HG03575 (cell line): ENCODE results near the gene IFT22.
"Not testable (repeated sequence)": the region's sequence is repeated elsewhere in the genome, so short reads cannot be mapped to it uniquely, and the experiment has no call there.

Experiments used
- ATAC-seq: cut with Tn5 transposase; IDR thresholded peaks from one replicate; pipeline ENCODE4 v1.9.1; 2021; ENCODE audit not compliant: unreplicated experiment, insufficient number of reproducible peaks, low FRiP score; ENCODE audit errors: extremely low read depth

IFT22 gene

DNA sequence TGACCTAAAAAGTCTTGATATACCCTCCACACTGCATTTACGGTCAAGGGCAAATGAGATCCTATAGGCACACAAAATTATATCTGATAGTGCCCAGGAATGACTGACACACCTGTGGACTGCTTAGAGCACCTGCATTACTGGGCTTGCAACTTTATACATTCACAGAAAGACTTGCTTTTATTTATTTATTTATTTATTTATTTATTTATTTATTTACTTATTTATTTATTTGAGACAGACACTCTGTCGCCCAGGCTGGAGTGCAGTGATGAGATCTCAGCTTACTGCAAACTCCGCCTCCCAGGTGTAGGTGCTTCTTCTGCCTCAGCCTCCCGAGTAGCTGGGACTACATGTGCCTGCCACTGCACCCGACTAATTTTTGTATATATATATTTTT lies 6.5 kb upstream of the IFT22 start:
- no peak for ATAC-seq

GRCh38 chr7:101319401-101319800 lies 2.2 kb downstream of the IFT22 start:
- no peak for ATAC-seq

- ATAC-seq: no peak
These were observed 6.3 kb downstream of the IFT22 start for GRCh38 chr7:101315336-101315735.

GRCh38 chr7:101308245-101309085 lies 13.1 kb downstream of the IFT22 start:
- no peak for ATAC-seq

GRCh38 chr7:101306307-101306706 lies 15.3 kb downstream of the IFT22 start:
- ATAC-seq: no peak

DNA sequence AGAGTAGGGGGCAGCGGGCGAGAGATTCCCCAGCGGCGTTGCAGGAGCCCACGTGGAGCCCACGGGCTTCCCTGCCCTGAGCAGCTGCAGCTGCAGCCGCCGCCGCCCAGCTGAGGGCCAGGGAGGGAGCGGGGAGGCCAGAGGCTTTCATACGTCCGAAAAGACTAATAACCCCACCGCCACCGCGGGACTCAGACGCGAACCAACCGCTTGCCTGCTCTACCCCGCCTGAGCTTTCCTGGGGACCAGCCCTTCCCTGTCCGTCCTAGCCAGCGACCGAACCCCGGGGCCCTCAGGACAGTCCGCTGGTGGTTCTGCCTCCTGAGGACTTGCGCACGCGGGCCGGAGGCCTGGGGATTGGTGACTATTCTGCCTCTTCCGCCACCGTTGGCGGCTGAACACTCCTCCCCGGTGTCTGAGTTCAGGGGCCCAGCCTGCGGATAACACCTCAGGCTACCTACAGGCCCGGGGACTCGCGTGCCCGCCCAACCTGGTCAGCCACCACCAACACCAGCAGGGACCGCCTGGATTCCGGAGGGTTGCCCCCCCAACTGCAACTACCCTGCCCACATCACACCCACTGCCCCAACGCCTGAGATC lies 18.4 kb downstream of the IFT22 start:
- ATAC-seq: no peak

- no peak for ATAC-seq
These were observed 18.9 kb downstream of the IFT22 start for GRCh38 chr7:101302641-101303101.

GRCh38 chr7:101300465-101301376 lies 20.9 kb downstream of the IFT22 start:
- ATAC-seq: no peak

DNA sequence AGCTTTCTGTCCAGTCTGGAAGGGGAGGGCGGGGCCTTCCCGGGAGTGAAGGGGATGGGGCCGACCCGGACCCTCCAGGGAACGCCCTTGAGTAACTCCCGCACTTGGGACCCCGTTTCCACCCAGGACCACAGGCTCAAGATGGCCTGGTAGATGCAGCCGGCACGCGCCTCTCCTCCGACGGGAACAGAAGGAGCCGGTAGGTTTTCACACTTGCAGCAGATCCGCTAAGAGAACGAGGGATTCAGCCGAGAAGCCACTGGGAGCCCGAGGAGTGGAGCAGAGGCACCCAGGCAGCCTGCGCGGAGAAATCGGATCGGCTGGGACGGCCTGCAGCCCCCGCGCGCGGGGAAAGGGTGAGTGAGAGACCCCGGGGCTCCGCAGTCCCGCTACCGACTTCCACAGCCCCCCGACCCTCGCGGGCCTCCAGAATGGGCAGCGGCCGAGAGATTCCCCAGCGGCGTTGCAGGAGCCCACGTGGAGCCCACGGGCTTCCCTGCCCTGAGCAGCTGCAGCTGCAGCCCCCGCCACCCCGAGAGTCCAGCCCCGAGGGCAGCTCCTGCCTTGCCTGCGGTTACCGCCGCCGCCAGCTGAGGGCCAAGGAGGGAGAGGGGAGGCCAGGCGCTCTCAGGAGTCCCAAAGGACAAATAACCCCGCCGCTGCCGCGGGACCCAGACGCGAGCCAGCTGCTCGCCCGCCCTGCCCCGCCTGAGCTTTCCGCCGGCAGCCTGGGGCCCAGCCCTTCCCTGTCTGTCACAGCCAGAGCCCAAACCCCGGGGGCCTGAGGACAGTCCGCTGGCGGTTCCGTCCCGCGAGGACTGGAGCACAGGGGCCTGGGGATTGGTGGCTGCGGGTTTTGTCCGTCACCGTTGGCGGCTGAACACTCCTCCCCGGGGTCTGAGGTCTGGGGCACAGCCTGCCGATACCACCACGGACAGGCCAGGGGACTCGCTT lies 21.8 kb downstream of the IFT22 start:
- no peak for ATAC-seq

GRCh38 chr7:101294832-101295121 lies 26.8 kb downstream of the IFT22 start:
- ATAC-seq: no peak

- no peak for ATAC-seq
These were observed 27.4 kb downstream of the IFT22 start for GRCh38 chr7:101294039-101294831.

- ATAC-seq: not testable (repeated sequence)
These were observed 28.3 kb downstream of the IFT22 start for GRCh38 chr7:101293069-101294021.

GRCh38 chr7:101292566-101292965 lies 29.0 kb downstream of the IFT22 start:
- ATAC-seq: not testable (repeated sequence)

GRCh38 chr7:101290186-101291037 lies 31.2 kb downstream of the IFT22 start:
- not testable (repeated sequence) for ATAC-seq

- not testable (repeated sequence) for ATAC-seq
These were observed 31.9 kb downstream of the IFT22 start for GRCh38 chr7:101289687-101290086.

DNA sequence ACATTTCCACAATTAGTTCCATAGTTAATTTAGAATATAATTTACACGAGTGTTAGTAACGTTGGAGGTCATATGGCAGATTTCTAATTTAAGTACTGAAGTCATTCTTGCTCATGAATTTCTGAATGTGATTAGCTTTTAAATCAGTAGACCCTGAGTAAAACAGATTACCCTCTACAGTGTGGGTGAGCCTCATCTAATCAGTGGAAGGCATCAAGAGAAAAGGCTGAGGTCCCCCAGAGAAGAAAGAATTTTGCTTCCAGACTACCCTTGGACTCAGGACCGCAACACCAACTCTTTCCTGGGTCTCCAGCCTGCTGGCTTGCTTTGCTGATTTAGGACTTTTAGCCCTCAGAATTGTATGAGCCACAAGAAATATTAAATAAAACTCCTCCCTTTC lies 33.2 kb downstream of the IFT22 start:
- ATAC-seq: no peak
